Vagina (tissue), 2 donors: Measurements from ENCODE around the gene ATXN2. TPM values are rescaled to one million over a fixed set of nuclear protein-coding genes. Genes with fewer than 3 reads are reported as not detected.
"Not testable (repeated sequence)": the region's sequence is repeated elsewhere in the genome, so short reads cannot be mapped to it uniquely, and the experiment has no call there.

Experiments used
- DNase-seq, 2 donors: peaks; one replicate each; pipeline ENCODE4 v3.0.0-alpha.2; 2017; ENCODE audit errors: extremely low spot score in 2 of 2
- H3K27ac ChIP-seq: fragments of 200-600 bp; sonication (generic); one replicate; pipeline ENCODE4 v1.5.1; 2019
- H3K27me3 ChIP-seq: fragments of 200-600 bp; sonication (generic); one replicate; pipeline ENCODE4 v1.5.1; 2019
- H3K36me3 ChIP-seq, 2 donors: fragments of 200-600 bp; sonication (generic); one replicate each; pipeline ENCODE4 v1.5.1; 2017 to 2019
- H3K4me1 ChIP-seq: fragments of 200-600 bp; sonication (generic); one replicate; pipeline ENCODE4 v1.5.1; 2019
- H3K4me3 ChIP-seq, 2 donors: fragments of 200-600 bp; sonication (generic); 1 replicate in 1 of 2; 2 replicates in 1 of 2; pipeline ENCODE4 v1.5.1; 2016 to 2019
- H3K9me3 ChIP-seq: fragments of 200-600 bp; sonication (generic); one replicate; pipeline ENCODE4 v1.5.1; 2019
- CTCF ChIP-seq, 3 experiments: fragments of 450-650 bp in 2 of 3; fragments of 200-600 bp in 1 of 3; sonication (generic) in 1 of 3; IDR thresholded peaks; one replicate each; pipeline ENCODE4 v1.5.1; 2017 to 2019; ENCODE audit warnings: antibody characterized with exemption in 3 of 3, mild to moderate bottlenecking in 2 of 3, moderate library complexity in 2 of 3
- POLR2A ChIP-seq, 2 donors: fragments of 450-650 bp; IDR thresholded peaks; one replicate each; pipeline ENCODE4 v1.6.1; 2017; ENCODE audit warnings: antibody characterized with exemption in 2 of 2, mild to moderate bottlenecking in 2 of 2, moderate library complexity in 2 of 2
- POLR2AphosphoS5 ChIP-seq, 2 donors: sonication (generic); formaldehyde crosslinking; IDR thresholded peaks; one replicate each; pipeline ENCODE4 v1.9.0; 2017; ENCODE audit warnings: antibody characterized with exemption in 2 of 2, mild to moderate bottlenecking in 2 of 2, low read depth in 1 of 2; ENCODE audit not compliant: insufficient read depth in 1 of 2
- intact Hi-C: fragments of 100-400 bp; cut with DNase I; formaldehyde crosslinking; loops from one replicate; pipeline ENCODE4 v1.15.1; 2023
- total RNA-seq: library from RNA; depleted of rRNA; stranded (reverse); fragments of >200 nt; gene quantifications from one replicate; pipeline ENCODE4 v1.2.3, GENCODE V29; 2016

Gene ATXN2
- total RNA-seq, 1 donor from 2014 or later = 70.2 TPM

DNA sequence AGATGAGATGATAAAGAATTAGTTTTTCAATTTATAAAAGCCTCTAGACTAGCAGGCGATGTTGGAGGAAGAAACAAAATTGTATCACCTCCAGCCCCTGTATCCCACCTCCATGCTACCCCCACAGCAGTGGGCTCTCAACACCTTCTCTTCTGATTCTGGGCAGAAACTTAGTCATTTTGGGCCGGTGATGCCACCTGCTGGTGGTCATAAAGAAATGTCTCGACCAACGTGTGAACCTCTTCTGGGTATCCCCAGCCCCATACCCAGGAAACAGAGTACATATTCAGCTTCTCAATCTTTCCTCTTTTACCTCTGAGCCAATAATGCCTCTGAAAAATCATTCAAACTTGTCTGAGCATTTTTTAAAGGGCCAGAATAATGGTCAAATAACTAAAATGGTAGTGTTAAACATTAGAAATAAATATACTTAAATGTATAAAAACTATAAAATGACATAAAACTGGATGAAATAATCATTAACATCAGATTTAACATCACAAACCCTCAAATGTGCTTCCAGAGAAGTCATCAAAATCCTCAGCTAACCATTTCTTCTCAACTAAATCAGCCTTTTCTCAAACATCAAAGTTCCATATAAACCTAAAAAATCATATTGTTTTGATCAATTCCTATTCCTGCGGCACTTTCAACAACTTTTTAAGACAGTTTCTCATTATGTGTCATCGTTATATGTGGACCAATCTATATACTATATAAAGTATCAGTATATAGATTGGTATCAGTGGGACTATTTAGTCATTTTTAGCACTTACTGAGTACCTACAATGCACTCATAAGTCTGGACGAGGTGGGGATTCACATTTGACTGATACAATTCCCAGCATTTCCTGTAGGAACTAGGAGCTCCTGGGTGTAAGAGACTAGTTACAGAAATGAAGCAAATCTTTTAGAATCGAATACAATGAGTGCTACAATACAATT lies 69.4 kb downstream of the ATXN2 start:
- Histone ChIP-seq H3K27me3 (no peaks in the 10 kb centered on the region), H3K9me3 (no peaks in the 10 kb centered on the region), H3K27ac (no peak overlapping the region), H3K4me3 (no peak overlapping the region), H3K4me1 (no peaks in the 10 kb centered on the region), H3K36me3 (peaks cover 0 to 16% of the 10 kb centered on the region in 2 donors)
- intact Hi-C loops = loop anchor here (5.0 kb wide), 1 partner anchor 137 kb away; no protein-coding TSS in a partner anchor
- no peak for DNase-seq
- TF ChIP-seq POLR2AphosphoS5 (IDR thresholded peaks at IDR 0.05; ENCODE audit: insufficient read depth in 1 of 2, low read depth in 1 of 2) (no peak), CTCF (IDR thresholded peaks at IDR 0.05) (peak in 2 of 3 experiments; percentile 53 to 69)

- no peaks in the 10 kb centered on the region for H3K27me3 ChIP-seq
- TF ChIP-seq POLR2A (IDR thresholded peaks at IDR 0.05) = no peak
- TF ChIP-seq POLR2AphosphoS5 (IDR thresholded peaks at IDR 0.05; ENCODE audit: insufficient read depth in 1 of 2, low read depth in 1 of 2) = no peak
- no peak for TF ChIP-seq CTCF (IDR thresholded peaks at IDR 0.05)
- no peaks in the 10 kb centered on the region for H3K9me3 ChIP-seq
- H3K27ac ChIP-seq = no peak overlapping the region
- no peaks in the 10 kb centered on the region for H3K4me1 ChIP-seq
- H3K36me3 ChIP-seq = peaks cover 0 to 62% of the 10 kb centered on the region in 2 donors
- H3K4me3 ChIP-seq = no peak overlapping the region
- intact Hi-C loops = no loop called here
- DNase-seq = no peak
Observed at GRCh38 chr12:111523587-111524167, 75.4 kb downstream of the ATXN2 start.

DNA sequence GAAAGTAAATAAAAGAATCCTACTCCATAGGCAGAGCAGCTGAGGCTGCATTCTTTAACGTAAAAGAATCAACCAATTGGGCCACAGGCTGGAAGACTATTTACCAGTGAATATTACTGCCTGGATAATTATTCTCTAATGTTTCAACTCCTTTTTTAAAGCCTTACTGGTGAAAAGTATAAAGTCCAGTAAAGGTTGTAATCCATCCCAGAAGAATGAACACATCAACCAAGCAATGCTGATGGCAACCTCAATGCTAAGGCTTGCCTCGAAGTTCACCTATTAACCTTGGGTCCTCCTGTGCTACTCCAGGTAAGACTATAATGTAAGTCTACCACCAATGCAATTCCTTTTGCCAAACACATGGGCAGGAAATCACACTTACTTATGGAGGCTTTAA lies 77.3 kb downstream of the ATXN2 start:
- no peak for DNase-seq
- TF ChIP-seq POLR2A (IDR thresholded peaks at IDR 0.05) (no peak), CTCF (IDR thresholded peaks at IDR 0.05) (no peak), POLR2AphosphoS5 (IDR thresholded peaks at IDR 0.05; ENCODE audit: insufficient read depth in 1 of 2, low read depth in 1 of 2) (no peak)
- H3K36me3 ChIP-seq = peaks cover 0 to 79% of the 10 kb centered on the region in 2 donors
- no peak overlapping the region for H3K27ac ChIP-seq
- H3K27me3 ChIP-seq = no peaks in the 10 kb centered on the region
- no peaks in the 10 kb centered on the region for H3K9me3 ChIP-seq
- H3K4me3 ChIP-seq = no peak overlapping the region
- no peaks in the 10 kb centered on the region for H3K4me1 ChIP-seq
- intact Hi-C loops = no loop called here

DNA sequence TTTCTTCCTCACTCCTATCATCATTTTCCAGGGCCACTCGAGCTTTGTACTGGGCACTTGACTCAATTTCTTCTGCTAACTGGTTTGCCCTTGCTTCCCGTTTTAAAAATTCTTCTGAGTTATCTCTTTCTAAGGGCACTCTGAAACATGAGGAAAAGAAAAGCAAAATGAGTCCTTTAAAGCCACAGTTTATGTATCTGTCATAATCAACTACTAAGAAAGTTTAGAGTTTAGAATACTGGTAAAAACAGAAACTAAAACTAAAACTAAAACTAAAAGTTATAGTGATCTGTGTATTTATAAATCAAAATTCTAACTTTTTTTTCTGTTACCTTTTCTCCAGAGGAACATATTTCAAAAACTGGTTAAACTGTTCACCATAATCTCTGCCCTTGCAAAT lies 79.2 kb downstream of the ATXN2 start:
- no peak overlapping the region for H3K27ac ChIP-seq
- no peak for DNase-seq
- H3K9me3 ChIP-seq = no peaks in the 10 kb centered on the region
- H3K36me3 ChIP-seq = peaks cover 0 to 78% of the 10 kb centered on the region in 2 donors
- intact Hi-C loops = no loop called here
- no peak overlapping the region for H3K4me3 ChIP-seq
- TF ChIP-seq POLR2AphosphoS5 (IDR thresholded peaks at IDR 0.05; ENCODE audit: insufficient read depth in 1 of 2, low read depth in 1 of 2) (no peak), POLR2A (IDR thresholded peaks at IDR 0.05) (no peak), CTCF (IDR thresholded peaks at IDR 0.05) (no peak)
- no peaks in the 10 kb centered on the region for H3K27me3 ChIP-seq
- H3K4me1 ChIP-seq = no peaks in the 10 kb centered on the region

DNA sequence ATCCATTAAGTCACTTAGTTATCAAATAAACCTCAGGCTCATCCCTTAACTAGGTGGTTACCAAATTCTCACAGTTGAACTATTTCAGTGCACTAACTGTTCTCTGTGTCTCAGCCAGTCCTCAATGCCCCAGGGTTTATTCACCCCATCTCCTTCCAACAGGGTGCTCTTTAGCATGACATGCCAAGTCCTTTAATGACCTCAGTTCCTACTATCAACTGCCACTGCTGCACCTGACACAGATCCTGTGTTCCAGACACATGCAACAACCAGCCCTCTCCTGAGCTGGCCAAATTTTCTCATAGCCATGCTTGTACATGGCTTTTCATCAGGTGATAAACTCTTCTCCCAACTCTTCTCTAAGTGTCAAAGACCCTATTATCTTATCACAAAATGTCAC lies 80.0 kb downstream of the ATXN2 start:
- Histone ChIP-seq H3K4me1 (no peaks in the 10 kb centered on the region), H3K4me3 (no peak overlapping the region), H3K9me3 (no peaks in the 10 kb centered on the region), H3K36me3 (peaks cover 0 to 74% of the 10 kb centered on the region in 2 donors), H3K27me3 (no peaks in the 10 kb centered on the region), H3K27ac (no peak overlapping the region)
- no peak for TF ChIP-seq POLR2AphosphoS5 (IDR thresholded peaks at IDR 0.05; ENCODE audit: insufficient read depth in 1 of 2, low read depth in 1 of 2)
- DNase-seq = no peak
- intact Hi-C loops = no loop called here

GRCh38 chr12:111507719-111508118 lies 91.4 kb downstream of the ATXN2 start:
- H3K9me3 ChIP-seq, H3K27me3 ChIP-seq, DNase-seq, H3K4me1 ChIP-seq, intact Hi-C loops, H3K4me3 ChIP-seq, H3K27ac ChIP-seq: not testable (repeated sequence)
- H3K36me3 ChIP-seq = peaks cover 0 to 54% of the 10 kb centered on the region in 2 donors

DNA sequence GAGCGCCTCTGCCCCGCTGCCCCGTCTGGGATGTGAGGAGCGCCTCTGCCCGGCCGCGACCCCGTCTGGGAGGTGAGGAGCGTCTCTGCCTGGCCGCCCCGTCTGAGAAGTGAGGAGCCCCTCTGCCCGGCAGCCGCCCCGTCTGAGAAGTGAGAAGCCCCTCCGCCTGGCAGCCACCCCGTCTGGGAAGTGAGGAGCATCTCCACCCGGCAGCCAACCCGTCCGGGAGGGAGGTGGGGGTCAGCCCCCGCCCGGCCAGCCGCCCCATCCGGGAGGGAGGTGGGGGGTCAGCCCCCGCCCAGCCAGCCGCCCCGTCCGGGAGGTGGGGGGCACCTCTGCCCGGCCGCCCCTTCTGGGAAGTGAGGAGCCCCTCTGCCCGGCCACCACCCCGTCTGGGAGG lies 91.9 kb downstream of the ATXN2 start:
- H3K4me3 ChIP-seq, intact Hi-C loops: not testable (repeated sequence)
- peaks cover 0 to 54% of the 10 kb centered on the region in 2 donors for H3K36me3 ChIP-seq

More for the DNA sequence above, 91.9 kb downstream of the ATXN2 start:
- H3K9me3 ChIP-seq, H3K27ac ChIP-seq, H3K27me3 ChIP-seq, DNase-seq, H3K4me1 ChIP-seq: not testable (repeated sequence)
